NB4 (cell line): ENCODE data around the gene PPP1R3F.

Experiments
- CTCF ChIP-seq: IDR thresholded peaks from one replicate; pipeline ENCODE4 v1.5.1; 2012; ENCODE audit warnings: low read depth, low read length
- POLR2A ChIP-seq: IDR thresholded peaks from 2 replicates; pipeline ENCODE4 v1.6.1; 2011; ENCODE audit warnings: mild to moderate bottlenecking; ENCODE audit not compliant: insufficient read length; ENCODE audit errors: extremely low read depth

- TF ChIP-seq CTCF (no peak), POLR2A (no peak)
These were observed 23.1 kb downstream of the PPP1R3F start for GRCh38 chrX:49292400-49293362.
